Measurements from ENCODE around the gene ASAH2.

Gene ASAH2

GRCh38 chr10:50251394-50251793 lies at the start of gene ASAH2:
ASAH2 (minus strand) TSS chr10:50251516; CDS start chr10:50248610, 2,906 bp downstream.
- TF ChIP-seq YY1 (IDR thresholded peaks at IDR 0.05; ENCODE audit: low read depth) (no peak), MAX (IDR thresholded peaks at IDR 0.05) (no peak), TEAD4 (IDR thresholded peaks at IDR 0.05) (no peak), NFIC (IDR thresholded peaks at IDR 0.05) (no peak), EP300 (IDR thresholded peaks at IDR 0.05; ENCODE audit: borderline replicate concordance) (no peak), CREB1 (IDR thresholded peaks at IDR 0.05; ENCODE audit: low read depth) (no peak), RAD21 (IDR thresholded peaks at IDR 0.05; ENCODE audit: low read depth) (no peak), EGR1 (IDR thresholded peaks at IDR 0.05) (no peak), CEBPB (IDR thresholded peaks at IDR 0.05) (no peak), FOXM1 (IDR thresholded peaks at IDR 0.05; ENCODE audit: borderline replicate concordance, low read depth) (no peak), REST (IDR thresholded peaks at IDR 0.05; ENCODE audit: low read depth) (no peak), TAF1 (IDR thresholded peaks at IDR 0.05; ENCODE audit: low read depth) (no peak)

DNA sequence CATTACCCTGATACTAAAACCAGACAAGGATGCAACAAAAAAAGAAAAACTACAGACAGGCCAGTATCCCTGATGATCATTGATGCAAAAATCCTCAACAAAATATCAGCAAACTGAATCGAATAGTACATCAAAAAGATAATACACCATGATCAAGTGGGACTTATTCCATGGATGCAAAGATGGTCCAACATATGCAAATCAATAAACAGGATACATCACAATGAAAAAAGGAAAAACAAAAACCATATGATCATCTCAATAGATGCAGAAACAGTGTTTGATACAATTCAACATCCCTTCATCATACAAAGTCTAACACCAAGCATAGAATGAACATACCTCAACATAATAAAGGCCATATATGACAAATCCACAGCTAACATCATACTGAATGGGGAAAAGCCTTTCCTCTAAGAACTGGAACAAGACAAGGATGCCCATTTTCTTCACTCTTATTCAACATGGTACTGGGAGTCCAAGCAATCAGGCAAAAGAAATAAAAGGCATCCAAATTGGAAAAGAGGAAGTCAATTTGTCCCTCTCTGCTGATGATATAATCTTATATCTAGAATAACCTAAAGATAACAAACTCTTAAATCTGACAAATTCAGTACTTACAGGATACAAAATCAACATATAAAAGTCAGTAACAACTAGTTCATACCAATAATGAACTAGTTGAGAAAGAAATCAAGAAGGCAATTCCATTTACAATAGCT lies 48.8 kb upstream of the ASAH2 start:
- TF ChIP-seq TAF1 (IDR thresholded peaks at IDR 0.05; ENCODE audit: low read depth) (no peak), CEBPB (IDR thresholded peaks at IDR 0.05) (no peak), RAD21 (IDR thresholded peaks at IDR 0.05; ENCODE audit: low read depth) (no peak)

DNA sequence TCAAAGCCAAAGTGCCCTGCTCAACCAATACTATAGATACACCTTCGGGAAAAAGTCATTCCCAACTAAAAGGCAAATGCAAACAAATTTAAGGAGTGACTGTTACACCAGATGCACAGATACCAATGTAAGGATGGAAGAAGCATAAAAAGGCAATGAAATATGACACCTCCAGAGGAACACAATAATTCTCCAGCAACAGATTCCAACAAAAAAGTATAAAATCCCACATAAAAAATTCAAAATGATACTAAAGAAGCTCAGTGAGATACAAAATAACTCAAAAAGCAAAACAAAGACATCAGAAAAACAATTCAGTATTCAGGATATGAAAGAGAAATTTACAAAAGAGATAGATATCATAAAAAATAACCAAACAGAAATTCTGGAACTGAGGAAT lies 44.1 kb upstream of the ASAH2 start:
- TF ChIP-seq CEBPB (IDR thresholded peaks at IDR 0.05), result no peak
- TF ChIP-seq YY1 (IDR thresholded peaks at IDR 0.05; ENCODE audit: low read depth), result no peak
- no peak for TF ChIP-seq RAD21 (IDR thresholded peaks at IDR 0.05; ENCODE audit: low read depth)
- TF ChIP-seq ZBTB7A (IDR thresholded peaks at IDR 0.05; ENCODE audit: low read depth), result no peak
- TF ChIP-seq NFIC (IDR thresholded peaks at IDR 0.05), result no peak
- no peak for TF ChIP-seq EGR1 (IDR thresholded peaks at IDR 0.05)

GRCh38 chr10:50294582-50294981 lies 43.3 kb upstream of the ASAH2 start:
- TF ChIP-seq TCF12 (IDR thresholded peaks at IDR 0.05; ENCODE audit: low read depth) (no peak), YY1 (IDR thresholded peaks at IDR 0.05; ENCODE audit: low read depth) (no peak), CREB1 (IDR thresholded peaks at IDR 0.05; ENCODE audit: low read depth) (no peak), RAD21 (IDR thresholded peaks at IDR 0.05; ENCODE audit: low read depth) (no peak), CEBPB (IDR thresholded peaks at IDR 0.05) (no peak), EP300 (IDR thresholded peaks at IDR 0.05; ENCODE audit: borderline replicate concordance) (no peak), ZBTB7A (IDR thresholded peaks at IDR 0.05; ENCODE audit: low read depth) (no peak), USF1 (IDR thresholded peaks at IDR 0.05) (no peak), TAF1 (IDR thresholded peaks at IDR 0.05; ENCODE audit: low read depth) (no peak), EGR1 (IDR thresholded peaks at IDR 0.05) (no peak), FOXM1 (IDR thresholded peaks at IDR 0.05; ENCODE audit: borderline replicate concordance, low read depth) (no peak), REST (IDR thresholded peaks at IDR 0.05; ENCODE audit: low read depth) (no peak), NFIC (IDR thresholded peaks at IDR 0.05) (no peak), TEAD4 (IDR thresholded peaks at IDR 0.05) (no peak)

- TF ChIP-seq REST (IDR thresholded peaks at IDR 0.05; ENCODE audit: low read depth), result no peak
- no peak for TF ChIP-seq CREB1 (IDR thresholded peaks at IDR 0.05; ENCODE audit: low read depth)
Measured at GRCh38 chr10:50293513-50294313, 42.4 kb upstream of the ASAH2 start.
